ENCODE results near the gene GJB6. TPM values are rescaled to one million over a fixed set of nuclear protein-coding genes. Genes with fewer than 3 reads are reported as not detected.
A peak's percentile ranks its signal among the peaks of the same experiment; 100 is the strongest.

The GJB6 gene
- total and polyA plus RNA-seq, 2 experiments from 2014 or later, result not detected

DNA sequence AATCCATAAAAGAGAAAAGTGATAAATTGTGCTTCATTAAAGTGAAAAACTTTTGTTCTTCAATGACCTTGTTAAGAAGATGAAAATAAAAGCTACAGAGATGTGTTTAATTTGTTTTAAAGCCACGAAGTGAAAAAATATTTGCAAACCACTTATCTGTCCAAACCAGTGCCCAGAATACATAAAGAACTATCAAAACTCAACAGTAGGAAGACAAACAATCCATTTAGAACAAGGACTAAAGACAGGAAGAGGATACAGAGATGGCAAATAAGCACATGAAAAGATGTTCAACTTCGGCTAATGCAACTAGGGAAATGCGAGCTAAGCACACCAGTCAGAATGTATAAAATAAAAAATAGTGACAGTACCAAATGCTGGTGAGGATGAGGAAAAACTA is 15.0 kb downstream of the GJB6 start (continued):
- TF ChIP-seq, protein P1, sequence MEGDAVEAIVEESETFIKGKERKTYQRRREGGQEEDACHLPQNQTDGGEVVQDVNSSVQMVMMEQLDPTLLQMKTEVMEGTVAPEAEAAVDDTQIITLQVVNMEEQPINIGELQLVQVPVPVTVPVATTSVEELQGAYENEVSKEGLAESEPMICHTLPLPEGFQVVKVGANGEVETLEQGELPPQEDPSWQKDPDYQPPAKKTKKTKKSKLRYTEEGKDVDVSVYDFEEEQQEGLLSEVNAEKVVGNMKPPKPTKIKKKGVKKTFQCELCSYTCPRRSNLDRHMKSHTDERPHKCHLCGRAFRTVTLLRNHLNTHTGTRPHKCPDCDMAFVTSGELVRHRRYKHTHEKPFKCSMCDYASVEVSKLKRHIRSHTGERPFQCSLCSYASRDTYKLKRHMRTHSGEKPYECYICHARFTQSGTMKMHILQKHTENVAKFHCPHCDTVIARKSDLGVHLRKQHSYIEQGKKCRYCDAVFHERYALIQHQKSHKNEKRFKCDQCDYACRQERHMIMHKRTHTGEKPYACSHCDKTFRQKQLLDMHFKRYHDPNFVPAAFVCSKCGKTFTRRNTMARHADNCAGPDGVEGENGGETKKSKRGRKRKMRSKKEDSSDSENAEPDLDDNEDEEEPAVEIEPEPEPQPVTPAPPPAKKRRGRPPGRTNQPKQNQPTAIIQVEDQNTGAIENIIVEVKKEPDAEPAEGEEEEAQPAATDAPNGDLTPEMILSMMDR (conservative IDR thresholded peaks at IDR 0.05; ENCODE audit: low read depth in 2 of 2), result no peak
- no peak for TF ChIP-seq CREB1 (CRISPR knock-in tag; IDR thresholded peaks at IDR 0.05; ENCODE audit: low read depth)
- no peak for TF ChIP-seq NANOG (IDR thresholded peaks at IDR 0.05; ENCODE audit: borderline replicate concordance)
- TF ChIP-seq, protein P2, sequence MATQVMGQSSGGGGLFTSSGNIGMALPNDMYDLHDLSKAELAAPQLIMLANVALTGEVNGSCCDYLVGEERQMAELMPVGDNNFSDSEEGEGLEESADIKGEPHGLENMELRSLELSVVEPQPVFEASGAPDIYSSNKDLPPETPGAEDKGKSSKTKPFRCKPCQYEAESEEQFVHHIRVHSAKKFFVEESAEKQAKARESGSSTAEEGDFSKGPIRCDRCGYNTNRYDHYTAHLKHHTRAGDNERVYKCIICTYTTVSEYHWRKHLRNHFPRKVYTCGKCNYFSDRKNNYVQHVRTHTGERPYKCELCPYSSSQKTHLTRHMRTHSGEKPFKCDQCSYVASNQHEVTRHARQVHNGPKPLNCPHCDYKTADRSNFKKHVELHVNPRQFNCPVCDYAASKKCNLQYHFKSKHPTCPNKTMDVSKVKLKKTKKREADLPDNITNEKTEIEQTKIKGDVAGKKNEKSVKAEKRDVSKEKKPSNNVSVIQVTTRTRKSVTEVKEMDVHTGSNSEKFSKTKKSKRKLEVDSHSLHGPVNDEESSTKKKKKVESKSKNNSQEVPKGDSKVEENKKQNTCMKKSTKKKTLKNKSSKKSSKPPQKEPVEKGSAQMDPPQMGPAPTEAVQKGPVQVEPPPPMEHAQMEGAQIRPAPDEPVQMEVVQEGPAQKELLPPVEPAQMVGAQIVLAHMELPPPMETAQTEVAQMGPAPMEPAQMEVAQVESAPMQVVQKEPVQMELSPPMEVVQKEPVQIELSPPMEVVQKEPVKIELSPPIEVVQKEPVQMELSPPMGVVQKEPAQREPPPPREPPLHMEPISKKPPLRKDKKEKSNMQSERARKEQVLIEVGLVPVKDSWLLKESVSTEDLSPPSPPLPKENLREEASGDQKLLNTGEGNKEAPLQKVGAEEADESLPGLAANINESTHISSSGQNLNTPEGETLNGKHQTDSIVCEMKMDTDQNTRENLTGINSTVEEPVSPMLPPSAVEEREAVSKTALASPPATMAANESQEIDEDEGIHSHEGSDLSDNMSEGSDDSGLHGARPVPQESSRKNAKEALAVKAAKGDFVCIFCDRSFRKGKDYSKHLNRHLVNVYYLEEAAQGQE (IDR thresholded peaks at IDR 0.05; ENCODE audit: unreplicated experiment), result no peak
- TF ChIP-seq EZH2phosphoT487 (IDR thresholded peaks at IDR 0.05; ENCODE audit: unreplicated experiment), result no peak
- TF ChIP-seq, protein P3, sequence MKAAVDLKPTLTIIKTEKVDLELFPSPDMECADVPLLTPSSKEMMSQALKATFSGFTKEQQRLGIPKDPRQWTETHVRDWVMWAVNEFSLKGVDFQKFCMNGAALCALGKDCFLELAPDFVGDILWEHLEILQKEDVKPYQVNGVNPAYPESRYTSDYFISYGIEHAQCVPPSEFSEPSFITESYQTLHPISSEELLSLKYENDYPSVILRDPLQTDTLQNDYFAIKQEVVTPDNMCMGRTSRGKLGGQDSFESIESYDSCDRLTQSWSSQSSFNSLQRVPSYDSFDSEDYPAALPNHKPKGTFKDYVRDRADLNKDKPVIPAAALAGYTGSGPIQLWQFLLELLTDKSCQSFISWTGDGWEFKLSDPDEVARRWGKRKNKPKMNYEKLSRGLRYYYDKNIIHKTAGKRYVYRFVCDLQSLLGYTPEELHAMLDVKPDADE (IDR thresholded peaks at IDR 0.05), result no peak
- no peak for TF ChIP-seq JUNB (IDR thresholded peaks at IDR 0.05; ENCODE audit: unreplicated experiment)
- TF ChIP-seq POLR2AphosphoS5 (IDR thresholded peaks at IDR 0.05; ENCODE audit: low read depth), result no peak
- no peak for TF ChIP-seq STAT1 (IDR thresholded peaks at IDR 0.05; ENCODE audit: unreplicated experiment)

DNA sequence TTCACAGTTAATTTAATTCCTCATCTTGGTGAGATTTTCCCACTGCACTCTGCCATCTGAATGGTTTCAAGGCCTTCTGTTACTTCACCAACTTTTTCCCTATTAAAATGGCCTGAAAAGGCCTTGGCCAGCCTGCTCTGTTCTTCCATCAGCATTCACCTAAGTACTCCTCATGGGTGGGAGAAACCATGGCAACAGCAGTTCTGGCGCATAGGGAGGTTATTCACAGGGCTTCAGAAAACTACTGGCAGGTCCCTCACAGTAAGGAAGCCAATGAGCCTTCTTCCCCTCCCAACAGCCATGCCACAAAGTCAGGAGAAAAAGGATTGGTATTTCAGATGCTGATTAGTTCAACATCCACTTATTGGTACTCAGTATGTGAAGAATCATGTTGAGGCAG is 22.2 kb downstream of the GJB6 start:
- H3K4me1 ChIP-seq (ENCODE audit: insufficient read depth), result no peaks in the 10 kb centered on the region
- H3K27ac ChIP-seq (ENCODE audit: low read depth), result no peak overlapping the region
- H3K36me3 Mint-ChIP-seq (ENCODE audit: low read depth), result no peaks in the 10 kb centered on the region
- DNase-seq (ENCODE audit: low spot score), result no peak
- ATAC-seq, result no peak
- H3K27me3 Mint-ChIP-seq (ENCODE audit: insufficient read depth, low read depth, poor library complexity), result peaks cover 11% of the 10 kb centered on the region
- H3F3A ChIP-seq (replicated peaks; ENCODE audit: low read depth), result no peaks in the 10 kb centered on the region
- no peak overlapping the region for H3K4me3 Mint-ChIP-seq
- no peaks in the 10 kb centered on the region for H3K79me2 ChIP-seq (replicated peaks; ENCODE audit: insufficient read depth)
- H3K27me3 ChIP-seq (ENCODE audit: insufficient read depth), result no peaks in the 10 kb centered on the region
- TF ChIP-seq, protein P2 (IDR thresholded peaks at IDR 0.05; ENCODE audit: unreplicated experiment), result no peak
- H3K36me3 ChIP-seq (ENCODE audit: insufficient read depth), result no peaks in the 10 kb centered on the region
- H3K4me3 ChIP-seq, result no peak overlapping the region
- H3K4me1 Mint-ChIP-seq, result peaks cover 6% of the 10 kb centered on the region; the same call in 2 of the 3 replicates
- no peaks in the 10 kb centered on the region for H4K20me1 ChIP-seq (replicated peaks; ENCODE audit: insufficient read depth)
- no peak overlapping the region for H3K4me2 ChIP-seq
- H3K9me3 Mint-ChIP-seq, result no peaks in the 10 kb centered on the region; the same call in 2 of the 3 replicates
- H3K27ac Mint-ChIP-seq, result no peak overlapping the region
- H2AFZ ChIP-seq, result 0 out of 2 replicates have a peak overlapping the region, but pooled peaks have one; percentile 28
- H3K9me2 ChIP-seq (ENCODE audit: insufficient read depth), result peaks cover 4% of the 10 kb centered on the region; the same call in 1 of the 2 replicates
